Astrocyte (in vitro differentiated cells and primary cell): ENCODE measurements around the gene PNPLA6.

Experiments used
- CTCF ChIP-seq: IDR thresholded peaks from 2 replicates; pipeline ENCODE4 v1.5.1; 2011; ENCODE audit warnings: low read depth, mild to moderate bottlenecking, inconsistent platforms, low read length, moderate library complexity; ENCODE audit not compliant: insufficient read depth
- EZH2 ChIP-seq: IDR thresholded peaks from 2 replicates; pipeline ENCODE4 v1.6.1; 2012; ENCODE audit warnings: mild to moderate bottlenecking, low read length, inconsistent platforms; ENCODE audit not compliant: insufficient read depth

- no peak for TF ChIP-seq CTCF
- no peak for TF ChIP-seq EZH2
Measured at GRCh38 chr19:7516878-7517277, 18.6 kb upstream of the PNPLA6 start.
